ENCODE measurements around the gene LAMA2. TPM values are rescaled to one million over a fixed set of nuclear protein-coding genes. Genes with fewer than 3 reads are reported as not detected.

The LAMA2 gene
- total and polyA plus RNA-seq, 8 donors = 3.4 to 110 (median 31.6) TPM

DNA sequence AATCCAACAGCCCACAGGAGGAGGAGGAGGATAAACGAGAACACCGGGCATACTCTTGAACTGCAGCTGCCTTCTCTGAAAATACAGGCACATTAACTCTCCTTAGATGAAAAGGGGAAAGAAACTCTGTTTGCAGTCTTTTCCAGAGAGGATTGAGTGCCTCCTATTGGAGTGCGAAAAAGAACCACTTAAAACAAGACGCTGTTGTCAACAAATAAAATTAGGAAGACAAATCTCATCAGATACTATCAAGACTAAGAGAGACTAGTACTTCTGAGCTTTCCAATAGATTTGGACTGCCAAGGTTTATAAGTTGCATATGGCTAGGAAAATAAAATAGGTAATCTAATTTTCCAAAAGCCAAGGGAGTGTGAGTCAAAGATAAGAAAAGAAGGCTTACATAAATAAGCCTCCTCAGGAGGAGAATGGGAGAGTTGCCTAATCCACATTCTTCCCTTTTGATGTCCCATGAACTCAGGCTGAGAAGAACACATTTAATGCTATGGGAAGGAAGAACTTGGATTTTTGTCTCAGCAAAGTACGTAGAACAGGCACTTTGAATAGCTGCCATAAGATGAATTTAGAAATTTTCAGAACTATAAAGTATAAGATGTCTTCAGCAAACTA is 672.4 kb downstream of the LAMA2 start:
- WGBS, 5 donors = 83 to 94% (median 92%) methylated on average over 5 of the region's 5 CpGs
- Histone ChIP-seq H3K4me3 (no peak overlapping the region), H3K4me1 (no peaks in the 10 kb centered on the region), H3K9me3 (no peaks in the 10 kb centered on the region), H3K27ac (no peak overlapping the region), H3K27me3 (no peaks in the 10 kb centered on the region), H3K36me3 (peaks cover 0 to 16% (median 2%) of the 10 kb centered on the region in 4 donors)
- intact Hi-C loops (cut with DNase I; ENCODE audit: low total_unique reads) = no loop called here
- DNase-seq = no peak
- TF ChIP-seq EP300 (IDR thresholded peaks at IDR 0.05) (no peak), POLR2A (IDR thresholded peaks at IDR 0.05) (no peak)

DNA sequence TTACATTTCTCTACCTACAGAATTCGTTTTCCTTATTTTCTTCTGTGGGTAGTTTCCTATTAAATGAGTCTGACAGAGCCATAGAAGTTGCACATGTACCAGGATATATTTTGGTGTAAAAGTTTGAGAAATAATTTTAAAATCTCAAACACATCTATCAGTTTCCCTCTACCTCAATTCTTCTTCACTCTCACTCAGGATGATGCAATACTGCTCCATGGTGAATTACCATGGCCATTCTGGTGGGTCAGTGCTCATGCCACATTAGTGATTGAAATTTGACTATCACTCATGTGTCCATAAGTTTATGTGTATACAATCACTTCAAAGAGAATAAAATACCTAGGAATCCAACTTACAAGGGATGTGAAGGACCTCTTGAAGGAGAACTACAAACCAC is 675.3 kb downstream of the LAMA2 start:
- intact Hi-C loops (cut with DNase I; ENCODE audit: low total_unique reads) = no loop called here
- Histone ChIP-seq H3K27me3 (no peaks in the 10 kb centered on the region), H3K9me3 (no peaks in the 10 kb centered on the region), H3K4me3 (no peak overlapping the region), H3K36me3 (peaks cover 0 to 8% (median 2%) of the 10 kb centered on the region in 4 donors), H3K27ac (no peak overlapping the region), H3K4me1 (no peaks in the 10 kb centered on the region)
- no peak for DNase-seq
- TF ChIP-seq, protein P1, sequence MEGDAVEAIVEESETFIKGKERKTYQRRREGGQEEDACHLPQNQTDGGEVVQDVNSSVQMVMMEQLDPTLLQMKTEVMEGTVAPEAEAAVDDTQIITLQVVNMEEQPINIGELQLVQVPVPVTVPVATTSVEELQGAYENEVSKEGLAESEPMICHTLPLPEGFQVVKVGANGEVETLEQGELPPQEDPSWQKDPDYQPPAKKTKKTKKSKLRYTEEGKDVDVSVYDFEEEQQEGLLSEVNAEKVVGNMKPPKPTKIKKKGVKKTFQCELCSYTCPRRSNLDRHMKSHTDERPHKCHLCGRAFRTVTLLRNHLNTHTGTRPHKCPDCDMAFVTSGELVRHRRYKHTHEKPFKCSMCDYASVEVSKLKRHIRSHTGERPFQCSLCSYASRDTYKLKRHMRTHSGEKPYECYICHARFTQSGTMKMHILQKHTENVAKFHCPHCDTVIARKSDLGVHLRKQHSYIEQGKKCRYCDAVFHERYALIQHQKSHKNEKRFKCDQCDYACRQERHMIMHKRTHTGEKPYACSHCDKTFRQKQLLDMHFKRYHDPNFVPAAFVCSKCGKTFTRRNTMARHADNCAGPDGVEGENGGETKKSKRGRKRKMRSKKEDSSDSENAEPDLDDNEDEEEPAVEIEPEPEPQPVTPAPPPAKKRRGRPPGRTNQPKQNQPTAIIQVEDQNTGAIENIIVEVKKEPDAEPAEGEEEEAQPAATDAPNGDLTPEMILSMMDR (IDR thresholded peaks at IDR 0.05) = no peak
- TF ChIP-seq POLR2AphosphoS5 (IDR thresholded peaks at IDR 0.05) = no peak
- TF ChIP-seq EP300 (IDR thresholded peaks at IDR 0.05) = no peak
- 86 to 94% (median 93%) methylated on average over 1 of the region's 1 CpG for WGBS, 5 donors

DNA sequence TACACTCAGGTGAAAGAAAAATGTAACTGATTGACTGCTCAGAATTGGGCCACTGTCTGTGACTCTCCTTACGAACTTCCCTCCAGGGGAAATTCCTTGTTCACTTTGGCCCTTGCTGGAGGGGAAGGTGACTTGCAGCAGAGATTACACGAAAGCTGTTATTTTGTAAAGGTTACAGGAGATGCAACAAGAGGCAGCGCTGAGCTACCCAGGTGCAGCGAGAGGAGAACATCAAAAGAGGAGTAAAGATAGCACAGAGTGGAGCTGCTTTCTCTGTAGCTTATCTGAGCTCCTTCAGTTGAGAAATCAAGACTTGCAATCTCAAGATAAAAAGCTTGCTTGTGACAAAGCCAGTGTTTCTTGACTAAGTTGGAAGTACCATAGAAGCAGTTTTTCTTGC is 682.4 kb downstream of the LAMA2 start:
- H3K27me3 ChIP-seq = no peaks in the 10 kb centered on the region
- TF ChIP-seq POLR2AphosphoS5 (IDR thresholded peaks at IDR 0.05) (no peak), EP300 (IDR thresholded peaks at IDR 0.05) (no peak), POLR2A (IDR thresholded peaks at IDR 0.05) (no peak)
- TF ChIP-seq, protein P1 (IDR thresholded peaks at IDR 0.05) = no peak
- H3K36me3 ChIP-seq = no peaks in the 10 kb centered on the region
- 79 to 84% (median 82%) methylated on average over 4 of the region's 4 CpGs for WGBS, 5 donors
- peaks cover 0 to 7% (median 0%) of the 10 kb centered on the region in 4 donors for H3K4me1 ChIP-seq
- intact Hi-C loops (cut with DNase I; ENCODE audit: low total_unique reads) = no loop called here
- H3K9me3 ChIP-seq = no peaks in the 10 kb centered on the region
- no peak overlapping the region for H3K27ac ChIP-seq
- H3K4me3 ChIP-seq = no peak overlapping the region
- DNase-seq = no peak

GRCh38 chr6:129565811-129566210 is 682.9 kb downstream of the LAMA2 start:
- peaks cover 0 to 7% (median 0%) of the 10 kb centered on the region in 4 donors for H3K4me1 ChIP-seq
- DNase-seq = no peak
- WGBS, 5 donors = 65 to 80% (median 71%) methylated on average over 2 of the region's 2 CpGs
- no peak for TF ChIP-seq EP300 (IDR thresholded peaks at IDR 0.05)
- TF ChIP-seq POLR2AphosphoS5 (IDR thresholded peaks at IDR 0.05) = no peak
- TF ChIP-seq, protein P1 (IDR thresholded peaks at IDR 0.05) = no peak
- TF ChIP-seq POLR2A (IDR thresholded peaks at IDR 0.05) = no peak
- intact Hi-C loops (cut with DNase I; ENCODE audit: low total_unique reads) = no loop called here
- H3K9me3 ChIP-seq = no peaks in the 10 kb centered on the region
- H3K4me3 ChIP-seq = no peak overlapping the region
- H3K27me3 ChIP-seq = no peaks in the 10 kb centered on the region
- no peaks in the 10 kb centered on the region for H3K36me3 ChIP-seq
- H3K27ac ChIP-seq = no peak overlapping the region

Small RNA genes within 50 kb of the gene (small RNA-seq; reads per million reads assigned to genes)
- 0 reads per million in 4 donors for gene RNU6-861P

Data from stomach (tissue), 9 donors.